ENCODE measurements around the gene SERTAD2.

The SERTAD2 gene

DNA sequence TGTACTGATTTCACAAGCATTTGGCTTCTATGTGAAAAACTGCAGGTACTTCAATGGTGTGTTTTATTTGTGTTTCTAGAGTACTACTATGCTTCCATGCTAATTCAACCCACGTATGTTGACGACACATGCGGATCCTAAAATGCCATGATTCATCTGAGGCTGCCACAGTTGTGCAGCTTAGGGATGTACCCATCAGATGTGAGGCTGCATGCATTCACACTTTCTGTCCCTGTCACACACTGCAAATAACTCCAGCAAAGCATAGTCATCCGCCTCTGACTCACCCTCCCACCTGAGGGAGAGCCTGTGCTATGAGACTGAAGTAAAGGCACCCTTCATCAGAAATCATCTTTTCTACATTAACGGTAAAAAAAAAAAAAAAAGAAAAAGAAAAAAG lies 22.1 kb upstream of the SERTAD2 start:
- peak; percentile 56 to 77 (median 72) for DNase-seq (ENCODE audit: low read depth in 3 of 3)

DNA sequence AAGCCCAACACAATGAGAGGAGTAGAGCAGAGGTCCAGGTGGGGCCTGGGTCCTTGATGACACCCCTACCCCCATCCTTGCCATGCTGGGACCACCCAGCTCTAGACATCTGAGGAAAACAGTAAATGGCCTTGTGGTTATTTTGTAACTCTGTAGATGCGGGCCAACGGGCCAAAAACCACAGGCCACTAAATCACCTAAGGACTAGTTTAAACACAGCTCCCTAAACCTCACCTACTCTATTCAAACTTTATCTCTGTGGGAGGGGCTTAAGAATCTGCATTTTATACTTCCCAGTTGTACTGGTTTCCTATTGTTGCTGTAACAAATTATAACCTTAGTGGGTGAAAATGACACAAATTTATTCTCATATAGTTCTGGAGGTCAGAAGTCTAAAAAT lies 19.0 kb upstream of the SERTAD2 start:
- no peak for DNase-seq (ENCODE audit: low read depth in 3 of 3)

DNA sequence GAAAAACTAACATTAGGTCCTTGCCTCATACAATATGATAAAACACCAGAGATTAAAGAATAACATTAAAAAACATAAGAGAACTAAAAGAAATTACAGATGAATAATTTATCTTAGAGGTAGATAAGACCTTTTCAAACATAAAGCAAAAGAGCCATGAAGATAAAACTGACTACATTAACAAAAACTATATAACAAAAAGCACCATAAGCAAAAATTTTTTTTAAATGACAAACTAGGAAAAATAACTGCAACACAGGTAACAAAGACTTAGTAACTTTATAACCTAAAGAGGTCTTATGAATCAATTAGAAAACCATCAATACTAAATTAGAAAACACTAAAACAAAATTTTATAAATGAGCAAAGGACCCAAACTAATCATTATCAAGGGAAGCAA lies 16.3 kb upstream of the SERTAD2 start:
- no peak for DNase-seq (ENCODE audit: low read depth in 3 of 3)

DNA sequence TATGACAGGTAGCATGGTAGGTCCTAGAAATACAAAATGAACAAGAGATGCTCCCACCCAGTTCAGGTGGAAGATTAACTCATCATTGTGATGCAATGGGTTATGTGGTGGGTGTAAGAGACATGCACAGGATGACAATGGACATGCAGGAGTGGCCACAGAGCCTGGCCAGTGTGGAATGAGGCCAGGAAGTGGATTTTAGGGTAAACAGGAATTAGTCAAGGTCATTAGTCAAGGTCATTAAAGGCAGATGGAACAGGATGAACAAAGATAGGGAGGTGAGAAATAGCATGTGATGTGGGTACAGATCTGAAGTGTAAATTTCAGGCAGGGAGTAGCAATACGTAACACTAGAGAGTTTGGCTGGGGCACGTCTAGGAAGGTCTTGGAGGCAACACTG lies 15.6 kb upstream of the SERTAD2 start:
- DNase-seq (ENCODE audit: low read depth in 3 of 3): no peak

DNA sequence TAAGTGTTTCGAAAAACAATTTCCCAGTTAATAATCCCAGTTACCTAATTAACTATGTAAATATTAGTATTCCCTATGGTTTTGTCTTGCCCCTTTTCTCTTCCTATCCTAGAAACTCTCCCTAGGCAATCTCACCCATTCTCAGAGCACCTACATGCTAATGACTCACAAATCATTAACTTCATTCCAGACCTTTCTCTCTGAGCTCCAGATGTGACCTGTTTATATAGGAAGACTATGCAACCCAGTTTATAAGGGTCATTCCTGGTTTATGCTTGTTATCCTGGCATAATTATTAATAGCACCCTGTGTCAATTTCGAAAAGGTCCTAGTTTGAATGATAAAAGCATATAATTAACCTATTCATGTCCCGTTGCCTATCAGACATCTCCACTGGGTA lies 14.8 kb upstream of the SERTAD2 start:
- no peak for DNase-seq (ENCODE audit: low read depth in 3 of 3)

DNA sequence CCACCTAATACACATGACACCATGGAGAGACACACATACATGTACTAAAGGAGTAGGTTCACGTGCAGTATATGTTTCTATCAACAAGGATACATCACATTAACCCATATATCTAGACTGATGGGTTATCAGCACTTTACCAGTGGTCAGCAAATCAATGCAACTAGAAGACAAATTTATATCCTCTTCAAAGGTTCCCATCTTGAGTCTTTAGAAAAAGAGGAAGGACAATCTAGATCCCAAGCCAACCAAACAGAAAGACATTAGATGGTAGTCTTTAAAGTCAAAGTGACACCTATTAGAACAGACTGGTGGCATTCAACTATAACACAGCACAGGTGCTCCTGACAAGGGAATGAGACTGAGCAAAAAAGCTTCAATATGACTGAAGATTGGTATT lies 13.8 kb upstream of the SERTAD2 start:
- no peak for DNase-seq (ENCODE audit: low read depth in 3 of 3)

DNA sequence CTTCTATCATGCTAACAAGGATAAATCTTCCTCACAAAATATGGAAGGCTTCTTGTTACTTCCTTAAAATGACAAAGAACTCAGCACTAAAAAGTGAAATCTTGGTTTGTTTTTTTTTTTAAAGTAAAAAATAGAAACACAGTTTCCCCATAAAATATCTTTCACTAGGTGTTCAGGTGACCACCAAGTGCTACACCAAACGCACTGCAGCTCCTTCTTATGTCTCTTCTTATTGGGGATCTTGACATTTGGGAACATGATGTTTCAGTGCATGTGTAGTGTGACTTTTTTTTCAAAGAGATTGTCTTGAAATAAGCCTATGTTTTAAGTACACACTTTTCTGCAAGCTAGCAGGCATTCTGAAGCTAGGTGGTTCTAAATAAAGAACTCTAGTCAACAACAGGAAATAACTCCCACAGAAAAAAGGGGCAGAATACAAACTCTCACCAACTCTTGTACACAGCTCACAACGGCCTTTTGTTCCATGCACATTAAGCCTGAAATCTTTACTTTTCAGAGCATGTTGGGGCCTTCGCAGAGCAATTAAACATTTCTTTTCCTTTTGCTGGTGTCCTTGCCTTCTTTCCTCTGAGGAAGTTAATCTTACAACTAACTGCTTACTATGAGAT lies 13.2 kb upstream of the SERTAD2 start:
- DNase-seq (ENCODE audit: low read depth in 3 of 3): no peak

DNA sequence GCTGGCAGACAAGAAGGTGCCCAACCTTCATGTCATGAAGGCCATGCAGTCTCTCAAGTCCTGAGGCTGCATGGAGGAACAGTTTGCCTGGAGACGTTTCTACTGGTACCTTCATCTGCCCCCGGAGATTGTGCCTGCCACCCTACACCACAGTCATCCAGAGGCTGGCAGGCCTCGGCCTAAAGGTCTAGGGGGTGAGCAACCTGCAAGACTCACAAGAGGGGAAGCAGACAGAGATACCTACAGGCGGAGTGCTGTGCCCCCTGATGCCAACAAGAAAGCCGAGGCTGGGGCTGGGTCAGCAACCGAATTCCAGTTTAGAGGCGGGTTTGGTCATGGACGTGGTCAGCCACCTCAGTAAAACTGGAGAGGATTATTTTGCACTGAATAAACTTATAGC lies 12.0 kb upstream of the SERTAD2 start:
- DNase-seq (ENCODE audit: low read depth in 3 of 3): no peak

DNA sequence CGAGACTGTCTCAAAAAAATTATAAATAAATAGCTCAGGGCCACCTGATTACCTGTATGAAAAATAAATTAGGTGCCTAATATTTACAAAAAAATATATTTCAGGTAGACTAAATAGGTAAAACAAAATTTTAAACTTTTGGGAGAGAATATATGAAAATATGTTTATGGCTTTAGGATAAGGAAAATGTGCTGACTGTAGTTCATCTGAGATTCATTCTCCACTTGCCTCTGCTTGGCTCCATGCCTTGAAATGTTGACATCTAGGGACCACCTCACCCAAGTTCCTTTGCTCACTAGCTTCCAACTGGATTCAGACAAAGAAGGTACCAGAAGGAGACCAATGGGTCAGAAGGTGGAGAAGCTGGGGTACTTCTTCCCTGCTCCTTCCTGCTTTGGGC lies 9.7 kb upstream of the SERTAD2 start:
- no peak for DNase-seq (ENCODE audit: low read depth in 3 of 3)

DNA sequence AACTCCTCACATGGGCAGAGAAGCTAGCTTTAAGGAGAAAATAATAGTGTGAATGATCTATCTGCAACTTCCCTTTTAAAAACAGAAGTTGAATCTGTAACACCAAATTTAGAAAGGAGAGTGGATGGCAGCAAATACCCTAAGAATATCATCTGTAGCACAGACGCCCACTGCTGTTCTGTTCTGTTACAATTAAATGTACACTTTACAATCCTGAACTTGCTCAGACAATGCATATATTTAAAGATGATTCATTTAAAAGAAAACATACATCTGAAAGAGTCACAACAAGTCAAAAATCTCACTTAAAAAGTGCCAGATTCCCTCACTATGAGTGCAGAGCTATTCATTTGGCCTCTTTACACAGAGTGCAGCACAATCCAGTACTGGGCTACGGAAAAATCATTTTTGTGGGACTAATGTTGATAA lies 8.0 kb upstream of the SERTAD2 start:
- no peak for DNase-seq (ENCODE audit: low read depth in 3 of 3)

DNA sequence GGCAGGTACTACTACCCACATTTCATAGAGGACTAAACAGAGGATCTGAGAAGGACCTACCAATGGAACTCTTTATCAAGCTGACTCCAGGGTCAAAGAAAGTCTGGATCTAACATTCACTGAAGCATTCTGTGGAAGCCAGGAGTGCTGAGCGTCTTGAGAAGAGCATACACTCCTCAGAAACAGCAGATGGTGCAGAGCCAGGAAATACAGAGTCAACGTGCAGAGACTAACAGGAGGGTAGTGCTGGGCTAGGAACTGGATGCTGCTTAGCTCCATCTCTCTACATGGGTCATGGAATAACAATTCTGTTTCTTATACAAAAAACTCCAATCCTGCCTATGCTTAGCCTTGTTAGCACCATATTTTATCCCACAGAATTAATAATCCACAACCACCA lies 5.5 kb upstream of the SERTAD2 start:
- no peak for DNase-seq (ENCODE audit: low read depth in 3 of 3)

DNA sequence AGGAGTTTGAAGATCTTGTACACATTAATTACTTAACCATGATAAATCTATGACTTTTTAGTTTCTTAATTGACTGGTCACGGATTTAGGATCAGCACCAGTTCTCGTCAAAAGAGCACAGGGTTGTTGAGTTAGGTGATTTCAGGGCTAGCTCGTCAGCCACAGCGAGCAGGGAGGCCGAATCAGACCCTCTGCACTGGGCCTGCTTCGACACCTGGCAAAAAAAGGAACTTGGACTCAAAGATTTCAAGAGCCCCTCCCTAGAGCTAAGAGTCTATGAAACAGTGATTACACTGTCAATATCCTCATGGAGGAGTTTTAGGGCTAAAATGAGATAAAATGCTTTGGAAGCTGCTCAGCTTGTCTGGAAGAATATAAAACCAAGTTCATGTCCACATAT lies 4.6 kb upstream of the SERTAD2 start:
- DNase-seq (ENCODE audit: low read depth in 3 of 3): no peak

DNA sequence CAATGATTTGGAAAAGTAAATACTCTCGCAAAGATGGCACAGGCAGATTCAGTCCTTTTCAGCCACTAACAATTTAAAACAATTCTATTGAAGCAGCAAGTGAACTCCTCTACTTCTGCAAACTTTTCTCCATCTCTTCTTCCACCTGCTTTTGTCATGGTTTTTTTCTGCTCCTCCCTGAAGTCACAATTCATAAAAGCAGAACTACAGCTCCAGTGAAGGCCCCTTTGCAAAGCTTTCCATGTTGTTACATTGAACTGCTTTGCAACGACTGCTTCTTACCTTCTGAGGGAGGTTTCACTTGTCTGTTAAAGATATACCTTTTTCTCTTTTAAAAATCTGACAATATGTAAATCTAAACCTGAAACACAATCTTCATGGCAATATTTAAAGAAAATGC lies 3.7 kb upstream of the SERTAD2 start:
- no peak for DNase-seq (ENCODE audit: low read depth in 3 of 3)

DNA sequence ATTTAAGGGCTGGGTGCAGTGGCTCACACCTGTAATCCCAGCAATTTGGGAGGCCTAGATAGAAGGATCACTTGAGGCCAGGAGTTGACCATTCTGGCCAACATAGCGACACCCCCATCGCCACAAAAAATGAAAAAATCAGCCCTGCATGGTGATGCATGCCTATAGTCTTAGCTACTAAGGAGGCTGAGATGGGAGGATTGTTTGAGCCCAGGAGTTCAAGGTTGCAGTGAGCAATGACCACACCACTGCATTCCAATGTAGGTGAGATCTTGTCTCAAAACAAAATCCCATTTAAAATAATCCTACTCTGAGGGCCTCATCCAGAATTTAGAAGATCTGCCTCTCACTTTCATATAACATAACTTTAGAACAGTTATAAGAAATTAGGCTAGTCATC lies 2.7 kb upstream of the SERTAD2 start:
- DNase-seq (ENCODE audit: low read depth in 3 of 3): no peak

DNA sequence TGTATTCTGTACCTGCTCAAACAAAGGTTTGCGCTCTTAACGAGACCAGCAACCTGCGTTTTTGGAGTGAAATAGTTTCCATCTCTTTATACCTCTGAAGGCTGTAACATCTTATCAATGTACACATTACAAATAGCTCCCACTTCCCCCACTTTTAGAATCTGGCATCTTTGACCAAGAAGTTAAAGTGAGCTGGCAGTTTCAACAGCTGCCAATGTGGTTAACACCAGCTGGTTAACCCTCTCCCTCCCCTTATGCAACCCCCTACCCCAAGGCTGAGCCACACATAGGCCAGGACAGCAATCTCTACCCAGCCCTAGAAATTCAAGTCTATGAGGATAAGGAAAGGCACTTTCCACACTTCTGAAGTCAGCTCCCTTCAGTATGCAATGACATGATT lies 2.2 kb upstream of the SERTAD2 start:
- DNase-seq (ENCODE audit: low read depth in 3 of 3): no peak

DNA sequence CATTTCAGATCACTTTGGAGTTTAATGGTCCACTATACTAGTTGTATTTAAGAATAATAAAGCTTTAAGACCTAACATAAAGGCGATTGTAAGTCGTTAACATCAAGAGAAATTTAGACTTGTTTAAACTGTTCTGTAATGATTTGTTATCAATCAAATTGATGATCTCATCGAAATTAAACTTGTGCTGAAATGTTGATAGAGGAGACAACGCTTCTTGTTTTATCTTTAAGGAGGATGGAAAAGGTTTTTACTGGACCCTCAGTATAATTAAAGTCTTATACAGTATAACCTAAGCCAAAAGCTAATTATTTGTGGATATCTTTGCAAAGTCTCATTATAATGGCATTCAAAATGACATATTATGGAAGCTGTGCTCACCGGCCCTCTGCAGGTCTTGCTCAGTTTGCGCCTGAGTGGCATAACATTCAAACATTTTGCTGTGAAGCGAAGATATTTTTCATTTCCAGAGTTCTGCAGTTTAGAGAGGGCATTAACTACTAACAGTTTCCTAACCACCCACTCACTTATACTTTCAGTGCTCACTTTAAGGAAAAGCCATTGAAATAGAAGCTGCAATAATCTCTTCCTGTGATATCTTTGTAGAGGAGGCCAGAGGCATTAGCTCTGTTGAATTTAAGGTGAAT lies 1.4 kb upstream of the SERTAD2 start:
- no peak for DNase-seq (ENCODE audit: low read depth in 3 of 3)

DNA sequence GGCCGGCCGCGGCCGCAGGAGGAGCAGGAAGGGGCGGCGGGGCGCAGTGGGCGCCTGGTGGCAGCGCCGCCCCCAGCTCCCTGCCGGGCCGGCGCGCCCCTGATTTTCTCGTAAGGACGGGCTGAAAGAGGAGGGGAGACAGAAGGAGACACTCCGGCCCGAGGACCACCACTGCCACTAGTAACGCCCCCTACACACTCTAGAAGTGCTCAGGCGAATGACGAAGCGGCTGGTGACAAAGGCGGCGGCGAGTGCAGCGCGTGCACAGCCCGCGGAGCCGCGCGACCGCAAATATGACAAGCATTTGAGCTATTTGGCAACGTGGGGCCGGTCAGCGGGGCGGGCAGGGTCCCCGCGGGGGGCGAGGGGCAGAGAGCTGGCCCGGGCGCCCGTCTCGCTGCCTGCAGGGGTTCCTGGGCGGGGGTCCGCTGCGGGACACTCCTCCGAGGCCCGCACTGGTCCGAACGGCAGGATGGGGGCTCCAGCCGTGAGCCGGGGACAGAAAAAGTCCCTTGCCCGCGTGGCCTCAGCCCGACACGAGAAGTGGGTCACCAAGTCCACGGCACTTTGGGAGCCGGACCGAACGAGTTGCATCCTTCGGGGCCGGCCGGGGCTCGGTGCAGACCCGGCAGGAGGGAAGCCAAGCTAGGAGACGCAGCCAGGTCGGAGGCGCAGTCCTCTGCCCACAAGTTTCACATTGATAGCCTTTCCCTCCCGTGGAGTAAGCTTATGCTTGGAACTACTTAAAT lies 524 bp upstream of the SERTAD2 start:
- peak in 1 of 3 donors; percentile 32 for DNase-seq (ENCODE audit: low read depth in 3 of 3)

DNA sequence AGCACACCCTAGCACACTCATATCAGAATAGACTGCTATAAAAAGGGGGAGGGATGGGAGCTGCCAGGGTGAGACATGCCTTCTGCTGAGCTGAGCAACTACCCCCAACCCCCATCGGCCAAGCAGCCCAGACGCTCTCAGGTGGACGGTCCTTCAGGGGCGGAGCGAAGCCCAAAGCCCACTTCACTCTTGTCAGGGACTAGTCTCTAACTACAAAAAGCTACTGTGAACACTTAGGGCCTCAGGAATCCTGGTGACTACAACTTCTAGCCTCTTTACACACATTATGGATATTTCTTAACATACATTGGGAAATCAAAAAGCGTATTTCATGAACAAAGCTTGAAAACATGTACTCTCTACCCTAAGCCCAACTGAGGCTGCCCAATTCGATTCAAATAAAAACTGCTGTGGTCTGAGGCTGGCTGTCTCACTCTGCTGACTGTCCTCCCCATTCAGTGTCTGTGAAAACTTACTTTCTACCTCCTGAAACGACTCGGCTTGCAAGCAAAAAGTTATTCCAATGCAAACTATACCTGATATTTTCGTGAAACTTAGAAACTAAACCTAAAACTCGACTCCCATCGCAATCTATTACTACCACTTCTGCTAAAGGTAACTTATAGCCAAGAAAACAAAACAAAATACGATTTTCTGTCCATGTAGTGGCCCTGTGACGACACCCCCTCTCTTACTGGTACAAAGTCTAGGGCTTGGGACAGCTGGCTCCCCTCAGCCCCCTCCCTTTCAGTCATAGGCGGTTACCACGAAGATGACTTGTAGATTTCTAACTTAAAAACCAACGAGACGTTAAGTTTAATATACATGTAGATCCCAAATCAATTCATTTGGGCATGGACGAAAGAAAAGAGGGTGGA lies 1.2 kb downstream of the SERTAD2 start:
- no peak for DNase-seq (ENCODE audit: low read depth in 3 of 3)

DNA sequence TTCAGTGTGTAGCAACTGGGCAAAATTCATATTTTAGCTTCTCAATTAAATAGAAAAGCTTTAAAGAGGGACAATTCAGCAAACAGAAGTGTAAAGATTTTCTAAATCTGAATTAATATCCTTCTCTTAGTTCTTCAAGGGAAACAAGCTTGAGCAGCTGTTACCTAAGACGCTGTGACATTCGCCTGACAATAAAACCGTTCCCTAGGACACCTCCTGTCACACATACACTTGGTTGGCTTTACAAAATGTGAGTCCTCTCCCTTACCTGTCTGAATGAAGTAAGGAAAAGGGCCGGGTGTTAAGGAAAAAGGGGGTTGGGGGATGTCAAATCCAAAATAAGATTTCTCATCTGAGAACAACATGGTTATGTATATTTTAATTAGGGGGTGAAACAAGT lies 2.1 kb downstream of the SERTAD2 start:
- no peak for DNase-seq (ENCODE audit: low read depth in 3 of 3)

DNA sequence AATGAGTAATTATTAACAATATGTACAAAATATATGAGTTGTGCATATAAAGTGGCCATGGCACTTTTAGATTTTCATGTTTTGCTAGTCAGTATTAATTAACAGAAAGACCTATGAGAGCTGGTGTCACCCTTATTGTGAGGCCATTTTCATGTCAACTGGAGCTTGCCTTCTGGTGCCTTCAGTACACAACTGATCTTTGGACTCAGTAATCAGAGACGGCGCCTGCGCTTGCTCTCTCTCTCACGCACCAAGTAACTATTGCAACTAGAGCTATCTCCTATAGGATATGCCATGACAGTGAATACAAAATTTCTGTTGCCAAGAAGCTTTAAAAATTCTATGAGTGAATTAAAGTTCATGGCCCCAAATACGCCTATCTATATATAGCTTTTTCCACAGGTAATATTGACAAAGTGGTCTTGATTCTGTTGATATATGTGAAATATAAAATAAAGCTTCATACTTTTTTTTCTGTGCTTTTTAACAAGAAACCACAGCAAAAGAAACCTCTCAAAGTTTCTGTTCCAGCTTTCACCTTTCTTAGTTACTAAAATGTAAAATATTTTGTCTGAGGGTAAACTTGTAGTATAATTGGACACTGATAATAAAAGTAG lies 2.9 kb downstream of the SERTAD2 start:
- no peak for DNase-seq (ENCODE audit: low read depth in 3 of 3)

DNA sequence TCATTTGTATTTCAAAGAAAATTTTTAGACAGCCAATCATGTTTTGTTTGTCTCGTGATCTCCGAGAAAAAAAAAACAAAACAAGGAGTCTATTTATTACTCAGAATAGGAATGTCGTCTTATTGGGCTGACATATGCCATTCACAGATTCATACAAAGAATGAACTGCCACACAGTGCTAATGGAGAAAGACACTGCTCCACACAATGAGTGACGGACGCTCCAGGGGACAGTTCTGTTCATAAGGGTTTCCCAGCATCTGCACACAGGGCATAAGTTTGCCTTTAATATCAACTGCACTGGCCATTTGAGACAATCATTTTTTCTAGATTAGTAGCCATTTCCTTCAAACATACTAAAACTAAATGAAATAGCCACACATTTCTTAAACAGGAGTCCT lies 3.4 kb downstream of the SERTAD2 start:
- DNase-seq (ENCODE audit: low read depth in 3 of 3): no peak

DNA sequence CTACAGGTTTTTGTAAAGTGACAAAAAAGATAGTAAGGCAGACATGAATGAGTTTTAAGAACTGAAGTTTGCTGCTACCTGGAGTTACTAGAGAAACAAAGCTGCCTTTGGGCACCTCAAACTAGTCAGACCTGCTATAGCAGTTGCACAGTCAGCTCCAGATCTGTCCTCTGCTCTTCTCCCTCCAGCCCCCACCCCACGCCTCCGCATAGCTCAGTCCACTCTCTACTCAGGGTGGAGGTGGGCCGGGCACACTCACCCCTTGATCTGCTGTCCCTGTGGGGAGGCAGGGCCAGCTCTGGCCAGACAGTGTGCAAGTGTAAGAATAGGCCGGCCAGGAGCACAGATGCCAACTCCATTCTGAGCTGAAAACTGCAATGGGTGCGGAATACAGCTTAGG lies 4.1 kb downstream of the SERTAD2 start:
- DNase-seq (ENCODE audit: low read depth in 3 of 3): no peak
